B cell (primary cell): ENCODE data around the gene PTH2R. TPM values are rescaled to one million over a fixed set of nuclear protein-coding genes. Genes with fewer than 3 reads are reported as not detected.

Experiments
- ATAC-seq: fragments of 200-7000 bp; cut with Tn5 transposase; one replicate; pipeline ENCODE4 v1.10.0; 2021; ENCODE audit warnings: low read depth, mild to moderate bottlenecking, moderate number of reproducible peaks, moderate library complexity
- CTCF ChIA-PET: fragments of 350-600 bp; sonication (Branson Sonifier 250); formaldehyde crosslinking; loops from one replicate; lab custom pipeline; 2021; ENCODE audit warnings: antibody characterized with exemption, inconsistent platforms; lab: Charles Lee
- POLR2A ChIA-PET: fragments of 350-600 bp; sonication (Branson Sonifier 250); formaldehyde crosslinking; loops from one replicate; lab custom pipeline; 2021; ENCODE audit warnings: antibody characterized with exemption; lab: Charles Lee
- DNase-seq: peaks from one replicate; pipeline ENCODE4 v3.0.0; 2013
- H2AFZ ChIP-seq: 2 replicates; pipeline ENCODE4 v1.6.1; 2012; ENCODE audit warnings: mild to moderate bottlenecking, low read depth, low read length; ENCODE audit not compliant: insufficient read depth, poor library complexity, severe bottlenecking
- H3K27ac ChIP-seq, 2 donors: 1 replicate in 1 of 2; 2 replicates in 1 of 2; pipeline ENCODE4 v1.5.1; 2012 to 2013; ENCODE audit warnings: low read length in 2 of 2, mild to moderate bottlenecking in 2 of 2, moderate library complexity in 1 of 2
- H3K27me3 ChIP-seq, 4 experiments: fragments of 200-600 bp in 1 of 4; sonication (generic) in 1 of 4; replicated peaks in 1 of 4; 1 replicate in 2 of 4; 2 replicates in 2 of 4; pipeline versions ENCODE4 v1.6.1 to v1.7.0; 2013 to 2016; ENCODE audit warnings: low read length in 3 of 4, mild to moderate bottlenecking in 2 of 4, mixed read lengths in 1 of 4, moderate library complexity in 1 of 4; ENCODE audit not compliant: insufficient read depth in 4 of 4, control insufficient read depth in 3 of 4; ENCODE audit errors: control extremely low read depth in 1 of 4
- H3K36me3 ChIP-seq, 2 experiments: replicated peaks in 1 of 2; 1 replicate in 1 of 2; 2 replicates in 1 of 2; pipeline versions ENCODE4 v1.6.1 to v1.7.1; 2013; ENCODE audit warnings: low read length in 1 of 2; ENCODE audit not compliant: insufficient read depth in 2 of 2, control insufficient read depth in 1 of 2; ENCODE audit errors: control extremely low read depth in 1 of 2, extremely low read depth in 1 of 2
- H3K4me1 ChIP-seq, 2 donors: fragments of 200-600 bp in 1 of 2; sonication (generic) in 1 of 2; 1 replicate in 1 of 2; 2 replicates in 1 of 2; pipeline versions ENCODE4 v1.5.1 to v1.6.1; 2013 to 2017; ENCODE audit warnings: low read length in 2 of 2; ENCODE audit not compliant: control insufficient read depth in 2 of 2, insufficient read depth in 2 of 2
- H3K4me2 ChIP-seq: replicated peaks from 2 replicates; pipeline ENCODE3; 2012; ENCODE audit warnings: mild to moderate bottlenecking, low read depth, low read length; ENCODE audit not compliant: poor library complexity, severe bottlenecking
- H3K4me3 ChIP-seq, 5 experiments: fragments of 200-600 bp in 1 of 5; sonication (generic) in 1 of 5; 1 replicate in 3 of 5; 2 replicates in 2 of 5; pipeline versions ENCODE4 v1.5.1 to v1.7.0; 2011 to 2016; ENCODE audit warnings: low read length in 4 of 5, mild to moderate bottlenecking in 4 of 5, low read depth in 2 of 5, control low read depth in 1 of 5, moderate library complexity in 1 of 5; ENCODE audit not compliant: insufficient read depth in 1 of 5; ENCODE audit errors: control extremely low read depth in 1 of 5, extremely low read depth in 1 of 5
- H3K79me2 ChIP-seq: fragments of 200-600 bp; sonication (generic); one replicate; pipeline ENCODE4 v1.6.0; 2016; ENCODE audit warnings: low read length; ENCODE audit not compliant: control insufficient read depth, insufficient read depth
- H3K9ac ChIP-seq: fragments of 200-600 bp; sonication (generic); 2 replicates; pipeline ENCODE4 v1.6.1; 2017; ENCODE audit warnings: mild to moderate bottlenecking, low read length, moderate library complexity
- H3K9me3 ChIP-seq, 3 donors: one replicate each; pipeline versions ENCODE4 v1.6.1 to v1.7.1; 2013; ENCODE audit warnings: low read length in 2 of 3; ENCODE audit not compliant: control insufficient read depth in 2 of 3, insufficient read depth in 1 of 3; ENCODE audit errors: control extremely low read depth in 1 of 3
- H4K20me1 ChIP-seq: 2 replicates; pipeline ENCODE4 v1.6.0; 2012; ENCODE audit warnings: mild to moderate bottlenecking, low read length; ENCODE audit not compliant: insufficient read depth, control insufficient read depth, poor library complexity, severe bottlenecking
- H3K27ac Mint-ChIP-seq: one replicate; pipeline ENCODE4 v1.8.0; 2021; ENCODE audit warnings: mixed read lengths
- H3K27me3 Mint-ChIP-seq: one replicate; pipeline ENCODE4 v1.8.0; 2021; ENCODE audit warnings: mixed read lengths
- H3K4me1 Mint-ChIP-seq: one replicate; pipeline ENCODE4 v1.8.0; 2021; ENCODE audit warnings: mixed read lengths
- H3K4me3 Mint-ChIP-seq: one replicate; pipeline ENCODE4 v1.8.0; 2021; ENCODE audit warnings: mixed read lengths
- H3K9me3 Mint-ChIP-seq: one replicate; pipeline ENCODE4 v1.8.0; 2022; ENCODE audit warnings: mixed read lengths; ENCODE audit not compliant: insufficient read depth
- CTCF ChIP-seq: fragments of 200-600 bp; IDR thresholded peaks from one replicate; pipeline ENCODE4 v1.8.0; 2022; ENCODE audit warnings: antibody characterized with exemption, mild to moderate bottlenecking
- EZH2 ChIP-seq: IDR thresholded peaks from 2 replicates; pipeline ENCODE4 v1.6.1; 2012; ENCODE audit warnings: borderline replicate concordance, low read depth, mild to moderate bottlenecking, moderate library complexity, low read length; ENCODE audit not compliant: insufficient read depth, poor library complexity, severe bottlenecking
- WGBS: methylation state at CpG from one replicate; pipeline ENCODE4 v1.1.5; 2013; ENCODE audit warnings: missing lambda C conversion rate; ENCODE audit not compliant: insufficient coverage; 5-methylcytosine and 5-hydroxymethylcytosine counted together
- intact Hi-C: fragments of 100-400 bp; cut with micrococcal nuclease; formaldehyde crosslinking; loops from one replicate; pipeline ENCODE4 v1.10.0; 2022
- polyA plus RNA-seq: library from polyadenylated mRNA; depleted of rRNA; stranded (reverse); fragments of >200 nt; gene quantifications from 2 replicates; pipeline ENCODE4 v1.2.3, GENCODE V29; 2012
- total RNA-seq, 2 donors: library from RNA; stranded (reverse); fragments of 120-200 nt in 1 of 2; gene quantifications; 1 replicate in 1 of 2; 2 replicates in 1 of 2; pipeline versions ENCODE4 v1.2.3 to v1.2.4, GENCODE V29; 2013 to 2022

PTH2R gene
- total and polyA plus RNA-seq, 2 donors (not counting 1 experiment from before 2014, with no cell fraction given), result 0.34 to 0.84 TPM

GRCh38 chr2:208437755-208438154, 31.2 kb downstream of the PTH2R start:
- Histone ChIP-seq H2AFZ (no peak overlapping the region), H3K36me3 (no peaks in the 10 kb centered on the region), H3K9ac (no peak overlapping the region), H3K9me3 (no peaks in the 10 kb centered on the region), H4K20me1 (no peaks in the 10 kb centered on the region), H3K4me2 (no peak overlapping the region), H3K27me3 (peaks cover 0 to 3% (median 0%) of the 10 kb centered on the region in 4 experiments), H3K4me1 (no peaks in the 10 kb centered on the region), H3K4me3 (no peak overlapping the region), H3K27ac (no peak overlapping the region), H3K79me2 (no peaks in the 10 kb centered on the region)
- H3K4me3 Mint-ChIP-seq, result no peak overlapping the region
- CTCF ChIA-PET, result no interaction called here
- H3K27ac Mint-ChIP-seq, result no peak overlapping the region
- no peak for DNase-seq
- peaks cover 20% of the 10 kb centered on the region for H3K27me3 Mint-ChIP-seq
- H3K9me3 Mint-ChIP-seq, result no peaks in the 10 kb centered on the region
- no peak for ATAC-seq
- no peak for TF ChIP-seq EZH2
- no peak for TF ChIP-seq CTCF
- POLR2A ChIA-PET, result no interaction called here
- intact Hi-C loops, result no loop called here
- WGBS, result 80% methylated on average over 1 of the region's 3 CpGs
- H3K4me1 Mint-ChIP-seq, result no peaks in the 10 kb centered on the region

- H3K27ac Mint-ChIP-seq, result no peak overlapping the region
- TF ChIP-seq EZH2, result no peak
- no peak for TF ChIP-seq CTCF
- Histone ChIP-seq H4K20me1 (no peaks in the 10 kb centered on the region), H3K4me1 (no peaks in the 10 kb centered on the region), H3K4me3 (no peak overlapping the region), H3K79me2 (no peaks in the 10 kb centered on the region), H3K4me2 (no peak overlapping the region), H3K9me3 (no peaks in the 10 kb centered on the region), H3K36me3 (no peaks in the 10 kb centered on the region), H3K27me3 (no peaks in the 10 kb centered on the region), H3K9ac (no peak overlapping the region), H2AFZ (no peak overlapping the region), H3K27ac (no peak overlapping the region)
- no peaks in the 10 kb centered on the region for H3K9me3 Mint-ChIP-seq
- ATAC-seq (no peak), DNase-seq (no peak)
- 96% methylated on average over 2 of the region's 2 CpGs for WGBS
- H3K4me3 Mint-ChIP-seq, result no peak overlapping the region
- CTCF ChIA-PET, result no interaction called here
- no peaks in the 10 kb centered on the region for H3K4me1 Mint-ChIP-seq
- intact Hi-C loops, result no loop called here
- POLR2A ChIA-PET, result no interaction called here
- H3K27me3 Mint-ChIP-seq, result peaks cover 10% of the 10 kb centered on the region
These were observed 34.1 kb downstream of the PTH2R start for GRCh38 chr2:208440716-208441115.
